ENCODE results near the gene EXO5. TPM values are rescaled to one million over a fixed set of nuclear protein-coding genes. Genes with fewer than 3 reads are reported as not detected.
"Not testable (repeated sequence)": the region's sequence is repeated elsewhere in the genome, so short reads cannot be mapped to it uniquely, and the experiment has no call there.

The EXO5 gene
- 1.5 and 2.4 TPM in 2 replicates for total RNA-seq (2014; rRNA removed; shearing (Covaris generic))
- 1.8 and 4.6 TPM in 2 replicates for polyA plus RNA-seq (2015; cell fraction: cytosol; rRNA removed)
- 4.3 and 6.7 TPM in 2 replicates for polyA plus RNA-seq (2015; cell fraction: nucleus; rRNA removed)

GRCh38 chr1:40508375-40509341 is at the start of gene EXO5:
TSS of gene EXO5 (plus strand) at chr1:40508767. CDS start at chr1:40514545, 5,778 bp downstream.
- in situ Hi-C loops (cut with HindIII; ENCODE audit: low pct_unique_long_range_greater_than_20kb, low sequenced_read_pairs), result no loop called here
- DNase-seq (ENCODE audit: low read depth, low spot score), result peak; percentile 44

GRCh38 chr1:40462956-40463590 is 45.5 kb upstream of the EXO5 start:
- no peak for DNase-seq (ENCODE audit: low read depth, low spot score)
- in situ Hi-C loops (cut with HindIII; ENCODE audit: low pct_unique_long_range_greater_than_20kb, low sequenced_read_pairs), result no loop called here

GRCh38 chr1:40469327-40469726 is 39.2 kb upstream of the EXO5 start:
- in situ Hi-C loops (cut with HindIII; ENCODE audit: low pct_unique_long_range_greater_than_20kb, low sequenced_read_pairs), result no loop called here
- DNase-seq (ENCODE audit: low read depth, low spot score), result no peak

- DNase-seq (ENCODE audit: low read depth, low spot score), result no peak
- in situ Hi-C loops (cut with HindIII; ENCODE audit: low pct_unique_long_range_greater_than_20kb, low sequenced_read_pairs), result no loop called here
These were observed 33.3 kb upstream of the EXO5 start for GRCh38 chr1:40475268-40475667.

GRCh38 chr1:40476924-40477677 is 31.5 kb upstream of the EXO5 start, which contains the start of gene ZFP69:
TSS of gene ZFP69 (plus strand) at chr1:40477290. CDS start at chr1:40479362, 2,072 bp downstream.
- DNase-seq (ENCODE audit: low read depth, low spot score), result peak; percentile 59
- in situ Hi-C loops (cut with HindIII; ENCODE audit: low pct_unique_long_range_greater_than_20kb, low sequenced_read_pairs), result no loop called here

- in situ Hi-C loops (cut with HindIII; ENCODE audit: low pct_unique_long_range_greater_than_20kb, low sequenced_read_pairs), result no loop called here
- no peak for DNase-seq (ENCODE audit: low read depth, low spot score)
These were observed 30.9 kb upstream of the EXO5 start for GRCh38 chr1:40477678-40478053.

GRCh38 chr1:40478276-40478675 is 30.3 kb upstream of the EXO5 start:
- in situ Hi-C loops (cut with HindIII; ENCODE audit: low pct_unique_long_range_greater_than_20kb, low sequenced_read_pairs), result no loop called here
- DNase-seq (ENCODE audit: low read depth, low spot score), result no peak

- in situ Hi-C loops (cut with HindIII; ENCODE audit: low pct_unique_long_range_greater_than_20kb, low sequenced_read_pairs), result no loop called here
- no peak for DNase-seq (ENCODE audit: low read depth, low spot score)
These were observed 29.4 kb upstream of the EXO5 start for GRCh38 chr1:40479156-40479555.

GRCh38 chr1:40495315-40495903 is 13.2 kb upstream of the EXO5 start:
- DNase-seq (ENCODE audit: low read depth, low spot score), result no peak
- in situ Hi-C loops (cut with HindIII; ENCODE audit: low pct_unique_long_range_greater_than_20kb, low sequenced_read_pairs), result no loop called here

GRCh38 chr1:40502651-40503050 is 5.9 kb upstream of the EXO5 start:
- DNase-seq (ENCODE audit: low read depth, low spot score); in situ Hi-C loops (cut with HindIII; ENCODE audit: low pct_unique_long_range_greater_than_20kb, low sequenced_read_pairs): not testable (repeated sequence)

- no peak for DNase-seq (ENCODE audit: low read depth, low spot score)
These were observed 594 bp upstream of the EXO5 start for GRCh38 chr1:40507973-40508372.

GRCh38 chr1:40519517-40519916 is 10.9 kb downstream of the EXO5 start:
- no peak for DNase-seq (ENCODE audit: low read depth, low spot score)
- in situ Hi-C loops (cut with HindIII; ENCODE audit: low pct_unique_long_range_greater_than_20kb, low sequenced_read_pairs), result no loop called here

More at GRCh38 chr1:40507973-40508372, 594 bp upstream of the EXO5 start:
- in situ Hi-C loops (cut with HindIII; ENCODE audit: low pct_unique_long_range_greater_than_20kb, low sequenced_read_pairs), result no loop called here

GRCh38 chr1:40530735-40531380 is 22.3 kb downstream of the EXO5 start:
- DNase-seq (ENCODE audit: low read depth, low spot score), result no peak
- in situ Hi-C loops (cut with HindIII; ENCODE audit: low pct_unique_long_range_greater_than_20kb, low sequenced_read_pairs), result no loop called here

- peak; percentile 94 for DNase-seq (ENCODE audit: low read depth, low spot score)
- in situ Hi-C loops (cut with HindIII; ENCODE audit: low pct_unique_long_range_greater_than_20kb, low sequenced_read_pairs), result no loop called here
These were observed 23.0 kb downstream of the EXO5 start, which contains the start of gene ZNF684 for GRCh38 chr1:40531381-40532061. TSS of gene ZNF684 (plus strand) at chr1:40531637. CDS start at chr1:40533167, 1,530 bp downstream.

GRCh38 chr1:40532062-40532389 is 23.5 kb downstream of the EXO5 start:
- in situ Hi-C loops (cut with HindIII; ENCODE audit: low pct_unique_long_range_greater_than_20kb, low sequenced_read_pairs), result no loop called here
- DNase-seq (ENCODE audit: low read depth, low spot score), result no peak

- in situ Hi-C loops (cut with HindIII; ENCODE audit: low pct_unique_long_range_greater_than_20kb, low sequenced_read_pairs), result no loop called here
- DNase-seq (ENCODE audit: low read depth, low spot score), result peak; percentile 66
These were observed 24.4 kb downstream of the EXO5 start for GRCh38 chr1:40532844-40533424.
